ENCODE data around the gene HIF1A.

The HIF1A gene

GRCh38 chr14:61726778-61727658 lies 31.7 kb downstream of the HIF1A start:
- TF ChIP-seq CTCF (conservative IDR thresholded peaks at IDR 0.05; ENCODE audit: low read depth, low read length): no peak
- no peak overlapping the region for H3K4me3 ChIP-seq (ENCODE audit: low read depth, low read length)
- DNase-seq (ENCODE audit: low read depth): no peak

- no peak overlapping the region for H3K4me3 ChIP-seq (ENCODE audit: low read depth, low read length)
- peak; percentile 37 for TF ChIP-seq CTCF (conservative IDR thresholded peaks at IDR 0.05; ENCODE audit: low read depth, low read length)
- no peak for DNase-seq (ENCODE audit: low read depth)
Observed at GRCh38 chr14:61730756-61731373, 35.6 kb downstream of the HIF1A start.

- no peak for TF ChIP-seq CTCF (conservative IDR thresholded peaks at IDR 0.05; ENCODE audit: low read depth, low read length)
- H3K4me3 ChIP-seq (ENCODE audit: low read depth, low read length): no peak overlapping the region
- DNase-seq (ENCODE audit: low read depth): peak; percentile 51
Observed at GRCh38 chr14:61733972-61734371, 38.7 kb downstream of the HIF1A start.

- no peak for TF ChIP-seq CTCF (conservative IDR thresholded peaks at IDR 0.05; ENCODE audit: low read depth, low read length)
- H3K4me3 ChIP-seq (ENCODE audit: low read depth, low read length): no peak overlapping the region
- peak; percentile 49 for DNase-seq (ENCODE audit: low read depth)
Observed at GRCh38 chr14:61736751-61737150, 41.4 kb downstream of the HIF1A start.

- no peak for TF ChIP-seq CTCF (conservative IDR thresholded peaks at IDR 0.05; ENCODE audit: low read depth, low read length)
- peak; percentile 39 for DNase-seq (ENCODE audit: low read depth)
- no peak overlapping the region for H3K4me3 ChIP-seq (ENCODE audit: low read depth, low read length)
Observed at GRCh38 chr14:61737915-61738314, 42.6 kb downstream of the HIF1A start.

GRCh38 chr14:61739133-61739532 lies 43.8 kb downstream of the HIF1A start:
- no peak for DNase-seq (ENCODE audit: low read depth)
- no peak for TF ChIP-seq CTCF (conservative IDR thresholded peaks at IDR 0.05; ENCODE audit: low read depth, low read length)

More at GRCh38 chr14:61739133-61739532, 43.8 kb downstream of the HIF1A start:
- no peak overlapping the region for H3K4me3 ChIP-seq (ENCODE audit: low read depth, low read length)

Measured in choroid plexus epithelial cell (primary cell).